GM21360 (cell line): ENCODE data around the gene CTNND1.

Source experiments
- ATAC-seq: cut with Tn5 transposase; IDR thresholded peaks from one replicate; pipeline ENCODE4 v1.9.1; 2021; ENCODE audit warnings: mild to moderate bottlenecking, moderate library complexity; ENCODE audit not compliant: unreplicated experiment

Gene CTNND1

DNA sequence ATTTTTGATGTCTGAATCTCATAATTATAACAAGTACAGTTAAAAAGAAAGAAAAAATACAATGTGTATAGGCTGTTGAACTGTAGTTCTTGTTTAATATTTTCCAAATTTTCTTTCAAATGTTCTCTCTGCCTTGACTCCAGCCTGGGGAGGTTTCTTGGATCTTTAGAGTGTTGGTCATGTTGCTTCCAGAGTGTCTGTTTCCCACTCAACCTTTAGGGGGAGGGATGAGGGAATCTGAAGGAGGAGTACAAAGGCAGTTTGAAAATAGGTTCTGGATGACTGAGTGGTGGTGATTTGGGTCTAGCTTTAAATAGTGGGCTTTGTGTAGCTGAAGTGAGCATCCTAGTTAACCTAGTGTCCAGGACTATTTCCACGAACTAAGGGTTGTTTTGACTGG, 2.0 kb downstream of the CTNND1 start:
- ATAC-seq, result no peak

DNA sequence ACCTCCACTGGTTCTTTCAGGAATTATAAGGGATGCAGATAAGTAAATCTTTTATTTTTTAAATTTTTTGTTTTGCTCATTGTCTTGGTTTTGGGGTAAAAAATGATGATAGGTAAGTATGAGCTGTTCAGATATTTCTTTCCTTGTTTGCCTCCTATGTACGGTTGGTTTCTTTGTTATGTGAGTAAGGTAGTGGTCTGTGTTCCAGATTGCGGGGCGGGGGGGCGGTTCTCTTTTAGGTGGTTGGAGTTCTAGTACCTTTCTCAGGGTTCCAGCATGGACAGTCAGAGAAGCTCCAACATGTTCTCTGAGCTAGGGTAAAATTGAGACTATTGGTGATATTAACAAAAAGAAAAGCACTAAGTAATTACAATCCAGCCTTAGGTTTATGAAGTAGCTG, 2.4 kb downstream of the CTNND1 start:
- ATAC-seq, result no peak

DNA sequence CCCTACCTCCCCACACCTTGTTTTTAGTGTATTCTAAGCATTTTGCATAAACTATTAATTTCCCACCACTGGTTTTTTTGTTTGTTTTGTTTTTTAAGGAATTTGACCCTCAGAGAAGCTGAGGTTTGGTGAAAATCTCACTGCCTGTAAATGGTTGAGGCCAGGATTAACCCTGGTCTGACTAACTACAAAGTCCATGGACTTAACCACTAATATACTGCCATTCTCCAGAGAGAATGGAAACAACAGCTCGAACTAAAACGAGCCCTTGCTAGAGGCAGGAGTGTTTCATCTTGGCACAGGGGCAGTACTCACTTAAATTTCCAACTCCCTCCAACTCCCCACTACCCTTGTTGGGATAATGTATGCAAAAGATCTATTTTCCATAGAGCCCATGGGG, 3.0 kb downstream of the CTNND1 start:
- no peak for ATAC-seq

DNA sequence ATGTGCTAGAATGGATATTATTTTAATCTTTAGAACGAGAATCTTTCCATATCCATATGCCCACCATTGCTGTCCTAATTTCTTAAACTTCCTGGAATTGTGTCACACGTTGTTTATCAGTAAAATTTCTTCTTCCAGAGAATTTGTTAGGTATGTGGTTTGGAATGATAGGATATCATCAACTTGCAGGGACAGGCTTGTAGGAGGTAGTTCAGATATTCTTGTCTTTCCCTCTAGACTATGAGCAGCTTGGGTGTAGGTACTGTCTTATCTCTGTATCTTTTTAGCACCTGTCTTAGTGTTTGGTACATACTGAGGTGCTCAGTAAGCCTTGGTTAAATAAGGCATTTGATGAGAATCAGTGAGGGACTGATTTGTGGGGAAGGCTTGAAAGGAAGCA, 3.4 kb downstream of the CTNND1 start:
- ATAC-seq, result no peak

DNA sequence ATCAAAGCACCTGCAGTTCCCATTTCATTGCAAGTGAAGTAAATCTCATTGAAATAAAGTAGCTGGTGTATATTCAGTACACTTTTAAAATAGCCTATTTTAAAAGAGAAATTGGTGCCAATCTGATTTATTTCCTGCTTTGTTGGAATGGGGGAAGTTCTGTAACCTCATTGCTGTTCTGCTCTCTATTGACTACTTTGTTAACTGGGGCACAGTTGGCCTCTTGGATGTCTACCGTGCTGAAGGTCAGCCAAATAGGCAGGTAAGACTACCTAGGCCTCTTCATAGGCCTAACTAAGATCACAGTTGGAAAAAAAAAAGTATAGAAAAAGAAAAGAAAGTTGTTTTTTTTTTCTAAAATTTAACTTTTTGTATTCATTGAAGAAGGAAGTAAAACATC, 9.2 kb downstream of the CTNND1 start:
- ATAC-seq, result no peak

DNA sequence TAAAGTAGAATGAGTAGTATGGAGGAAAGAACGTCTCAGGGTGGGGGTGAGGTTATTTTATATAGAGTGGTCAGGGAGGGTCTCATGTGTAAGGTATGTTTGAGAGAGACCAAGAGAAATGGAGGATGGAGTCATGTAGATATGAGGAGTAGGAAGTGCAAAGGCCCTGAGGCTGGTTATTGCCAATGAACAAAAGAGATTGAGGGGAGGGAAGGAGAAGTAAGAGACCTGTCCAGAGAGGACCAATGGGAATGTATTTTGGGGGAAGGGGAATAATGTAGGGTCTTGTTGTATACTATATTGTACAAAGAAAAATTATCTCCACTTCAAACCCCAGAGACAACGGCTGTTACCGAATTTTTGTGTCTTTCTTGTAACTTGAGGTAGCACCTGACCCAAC, 9.8 kb downstream of the CTNND1 start:
- ATAC-seq, result no peak

DNA sequence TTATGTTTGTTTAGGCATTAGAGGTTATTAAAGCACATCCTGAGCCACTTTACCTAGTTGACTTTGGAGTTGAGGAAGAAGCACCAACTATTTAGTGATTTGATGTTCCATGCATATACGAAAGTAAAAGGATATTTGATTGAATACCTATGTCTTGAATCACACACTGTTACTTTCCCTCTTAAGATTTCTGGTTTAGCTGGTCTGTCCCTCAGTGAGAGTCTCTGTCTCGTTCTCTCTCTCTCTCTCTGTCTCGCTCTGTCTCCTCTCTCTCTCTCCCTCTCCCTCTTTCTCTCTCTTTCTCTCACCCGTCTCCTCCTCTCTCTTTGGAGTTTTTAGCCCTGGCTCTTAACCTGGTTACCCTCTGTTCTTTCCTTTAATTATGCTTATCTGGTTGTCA, 11.0 kb downstream of the CTNND1 start:
- ATAC-seq, result no peak

DNA sequence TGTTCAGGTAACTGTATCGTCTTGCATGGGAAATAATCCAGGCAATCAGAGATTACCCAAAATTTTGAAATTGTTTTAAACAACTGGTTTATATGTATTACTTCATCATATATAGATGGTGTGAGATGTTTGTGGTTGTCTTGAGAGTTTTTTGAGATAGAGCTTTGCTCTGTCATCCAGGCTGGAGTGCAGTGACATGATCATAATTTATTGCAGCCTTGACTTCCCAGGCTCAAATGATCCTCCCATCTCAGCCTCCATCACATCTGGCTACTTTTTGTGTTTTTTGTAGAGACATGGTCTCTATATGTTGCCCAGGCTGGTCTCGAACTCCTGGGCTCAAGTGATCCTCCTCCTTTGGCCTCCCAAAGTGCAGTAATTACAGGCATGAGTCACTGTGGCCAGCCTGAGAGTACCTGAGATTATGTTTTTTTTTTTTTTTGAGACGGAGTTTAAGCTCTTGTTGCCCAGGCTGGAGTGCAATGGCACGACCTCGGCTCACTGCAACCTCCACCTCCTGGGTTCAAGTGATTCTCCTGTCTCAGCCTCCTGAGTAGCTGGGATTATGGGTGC, 11.5 kb downstream of the CTNND1 start:
- ATAC-seq, result no peak

DNA sequence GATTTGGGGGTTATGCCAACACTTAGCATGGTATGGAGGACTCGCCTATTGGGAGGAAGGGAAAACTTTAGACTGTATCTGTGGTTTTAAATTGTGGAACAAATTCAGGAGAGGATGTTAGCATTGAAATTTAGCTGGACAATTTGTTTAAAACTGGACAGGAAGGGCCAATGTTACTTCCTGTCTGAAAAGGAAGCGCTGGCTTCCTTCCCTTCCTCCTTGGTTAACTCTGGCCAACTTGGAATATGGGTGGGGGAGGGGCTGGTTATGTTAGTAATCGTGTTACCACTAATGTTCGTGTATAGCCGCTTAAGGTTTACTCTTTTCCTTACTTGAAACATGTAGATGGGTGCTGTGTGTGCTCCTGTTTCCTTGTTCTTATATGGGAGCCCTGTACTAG, 13.9 kb downstream of the CTNND1 start:
- no peak for ATAC-seq

DNA sequence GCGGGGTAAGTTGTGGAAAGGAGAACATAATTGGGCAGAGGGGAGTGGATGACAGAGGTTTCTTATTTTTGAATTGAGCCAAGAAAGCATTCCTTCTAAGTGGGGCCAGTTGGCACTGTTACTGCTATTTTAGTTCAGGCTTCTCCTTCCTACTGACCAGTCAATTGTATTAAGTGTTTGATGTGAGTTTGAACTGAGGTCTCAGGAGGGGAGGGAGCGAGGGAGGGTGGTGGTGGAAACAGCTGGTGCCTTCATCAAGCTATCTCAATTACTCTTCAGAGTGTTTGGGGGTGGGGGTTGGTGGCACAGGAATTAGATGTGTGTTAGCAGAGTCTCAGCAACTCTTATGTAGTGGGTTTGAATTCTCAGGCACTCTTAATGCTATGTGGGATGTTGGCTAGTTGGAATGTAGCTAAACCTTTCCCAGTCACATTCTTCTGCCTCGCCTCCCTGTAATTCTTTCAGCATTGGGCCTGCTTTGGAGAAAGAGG, 14.5 kb downstream of the CTNND1 start:
- ATAC-seq, result no peak

DNA sequence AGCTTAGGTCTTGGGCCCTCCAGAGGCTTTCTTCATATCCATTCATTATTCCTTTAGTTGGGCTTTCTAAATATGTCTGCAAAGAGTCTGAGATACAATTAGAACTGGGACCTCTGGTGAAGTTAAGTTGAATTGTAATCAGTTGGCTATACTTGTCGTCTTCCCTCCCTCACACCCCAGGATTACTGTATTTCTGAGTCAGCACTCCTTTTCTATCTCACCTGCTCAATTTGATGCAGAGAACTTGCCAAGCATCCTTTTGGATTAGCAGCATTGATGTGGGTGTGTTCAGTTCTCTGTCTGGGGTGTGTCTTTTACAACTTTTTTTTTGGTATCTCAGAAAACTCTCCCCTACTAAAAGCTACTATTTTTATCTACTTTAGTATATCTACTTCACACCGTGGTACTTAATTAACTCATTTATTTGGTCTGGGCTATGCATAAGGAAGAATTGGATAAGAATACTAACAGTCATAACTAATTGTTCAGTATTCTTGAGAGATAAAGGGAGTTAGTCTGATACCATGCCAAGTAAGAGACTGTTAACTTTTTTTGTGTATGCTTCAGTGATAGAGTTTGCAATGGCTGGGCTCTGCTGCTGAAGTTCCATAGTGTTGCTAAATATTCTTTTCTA, 15.1 kb downstream of the CTNND1 start:
- ATAC-seq, result no peak

DNA sequence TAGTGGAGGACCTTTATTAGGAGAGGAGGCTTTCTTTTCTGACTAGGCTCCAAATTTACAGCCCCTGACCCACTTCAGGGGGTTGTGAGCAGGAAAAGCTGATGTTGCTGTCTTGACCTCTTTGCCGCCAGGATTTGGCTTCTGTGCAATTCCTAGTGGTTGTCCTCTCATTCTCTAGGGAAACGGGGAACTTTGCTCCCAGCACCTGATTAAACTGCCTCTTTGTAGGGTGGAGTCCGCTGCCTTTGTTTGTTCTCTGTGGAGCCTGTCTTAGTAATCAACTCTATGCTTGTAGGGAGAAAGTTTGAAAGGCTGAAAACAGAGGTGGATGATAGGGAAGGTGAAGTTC, 16.3 kb downstream of the CTNND1 start:
- no peak for ATAC-seq

DNA sequence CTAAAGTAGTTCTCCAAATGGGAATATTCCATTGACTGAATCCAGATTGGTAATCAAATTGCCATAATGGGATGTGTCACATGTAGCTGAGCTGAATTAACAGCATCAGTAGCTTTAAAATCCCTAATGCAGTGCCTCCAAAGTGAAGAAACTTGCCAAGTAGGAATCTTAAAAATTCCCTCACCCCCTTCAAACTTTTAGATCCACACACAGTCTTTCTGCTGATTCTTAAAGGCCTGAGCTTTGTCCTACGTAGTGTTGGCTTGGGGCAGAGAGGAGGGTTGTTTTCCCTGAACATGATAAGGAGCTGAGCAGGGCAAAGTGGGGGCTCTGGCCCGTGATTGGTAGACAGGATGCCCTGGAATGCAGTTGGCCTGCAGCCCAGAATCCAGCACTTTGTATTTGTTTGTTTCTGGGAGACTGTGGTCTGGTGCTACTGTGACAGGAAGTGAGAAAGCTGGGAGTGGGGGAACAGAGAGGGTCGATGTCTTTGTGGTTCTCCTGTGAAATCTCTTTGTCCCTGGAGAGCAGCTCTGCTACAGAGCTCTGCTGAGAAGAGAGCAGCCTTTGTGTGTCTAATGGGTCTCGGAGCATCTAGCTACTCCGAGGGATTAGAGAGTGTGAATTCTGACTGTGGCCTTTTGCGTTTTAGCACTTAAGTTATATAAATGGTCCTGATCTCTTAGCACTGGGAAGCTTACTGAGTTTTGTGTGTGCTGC, 16.9 kb downstream of the CTNND1 start:
- no peak for ATAC-seq

DNA sequence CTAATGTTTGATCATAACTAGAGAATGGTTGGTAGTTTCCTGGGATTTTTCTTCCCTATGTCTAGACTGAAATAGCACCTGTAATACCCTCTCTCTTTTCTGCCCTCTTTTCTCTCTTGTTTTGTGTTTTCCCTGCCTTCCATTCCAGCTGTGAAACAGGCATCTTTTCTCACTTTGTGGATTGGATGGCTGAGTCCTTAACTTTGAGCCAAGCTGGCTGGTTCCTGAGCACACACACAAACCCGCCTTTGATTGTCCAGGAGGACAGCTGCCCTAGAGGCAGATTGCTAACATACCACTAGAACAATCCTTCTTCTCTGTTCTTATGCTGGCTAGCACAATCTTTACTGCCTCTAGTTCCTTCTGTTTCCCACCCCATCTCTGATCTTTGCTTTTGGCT, 17.7 kb downstream of the CTNND1 start:
- no peak for ATAC-seq

DNA sequence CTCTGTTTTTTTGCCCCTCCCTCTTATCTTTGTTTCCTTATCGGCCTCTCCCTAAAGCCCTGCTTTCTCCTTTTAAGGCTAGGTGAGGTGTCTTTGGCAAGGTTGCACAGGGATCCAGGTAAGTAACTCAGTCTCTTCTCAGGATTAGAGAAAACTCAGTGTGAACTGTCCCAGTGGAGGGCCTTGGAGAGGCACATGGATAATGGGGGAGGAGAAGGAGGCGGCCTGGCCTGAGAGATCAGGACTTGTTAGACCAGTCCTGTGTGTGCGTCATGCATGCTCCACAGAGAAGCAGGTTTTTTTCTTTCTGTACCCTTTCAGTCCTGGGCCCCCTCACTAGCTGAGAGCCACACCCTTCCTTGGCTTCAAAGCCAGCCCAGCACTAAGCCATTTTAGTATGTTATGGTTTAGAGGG, 19.9 kb downstream of the CTNND1 start:
- no peak for ATAC-seq

DNA sequence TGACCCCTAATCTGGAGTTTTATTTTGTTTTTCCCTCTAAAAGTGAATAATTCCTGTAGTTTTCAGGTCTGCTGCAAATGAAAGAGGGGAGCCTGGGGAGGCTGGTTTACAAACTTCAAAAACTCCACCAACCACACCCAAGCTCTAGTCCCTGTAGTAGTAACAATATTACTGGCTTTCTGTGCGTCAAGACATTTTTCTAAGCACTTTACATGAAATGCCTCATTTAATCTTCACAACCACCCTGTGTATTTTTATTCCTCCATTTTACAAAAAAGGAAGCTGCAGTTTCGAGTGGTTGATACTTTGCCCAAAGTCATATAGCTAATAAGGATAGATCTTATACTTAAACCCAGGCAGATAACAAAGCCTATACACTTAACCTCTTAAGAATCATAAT, 23.5 kb downstream of the CTNND1 start:
- ATAC-seq, result no peak

DNA sequence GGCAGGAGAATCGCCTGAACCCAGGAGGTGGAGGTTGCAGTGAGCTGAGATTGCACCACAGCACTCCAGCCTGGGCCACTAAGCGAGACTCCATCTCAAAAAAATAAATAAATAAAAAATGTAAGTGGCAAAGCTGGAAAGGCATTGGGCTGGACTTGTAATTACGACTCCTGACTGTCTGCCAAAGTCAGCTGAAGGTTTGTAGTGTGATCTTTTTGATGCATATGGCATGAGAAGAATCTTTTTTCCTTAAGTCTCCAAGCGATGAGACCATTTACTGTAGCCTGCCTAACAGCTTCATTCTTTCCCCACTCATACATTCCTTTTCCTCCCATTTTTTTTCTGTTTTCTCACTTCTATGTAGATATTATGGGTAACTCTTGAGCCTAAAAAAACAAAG, 24.8 kb downstream of the CTNND1 start:
- no peak for ATAC-seq

DNA sequence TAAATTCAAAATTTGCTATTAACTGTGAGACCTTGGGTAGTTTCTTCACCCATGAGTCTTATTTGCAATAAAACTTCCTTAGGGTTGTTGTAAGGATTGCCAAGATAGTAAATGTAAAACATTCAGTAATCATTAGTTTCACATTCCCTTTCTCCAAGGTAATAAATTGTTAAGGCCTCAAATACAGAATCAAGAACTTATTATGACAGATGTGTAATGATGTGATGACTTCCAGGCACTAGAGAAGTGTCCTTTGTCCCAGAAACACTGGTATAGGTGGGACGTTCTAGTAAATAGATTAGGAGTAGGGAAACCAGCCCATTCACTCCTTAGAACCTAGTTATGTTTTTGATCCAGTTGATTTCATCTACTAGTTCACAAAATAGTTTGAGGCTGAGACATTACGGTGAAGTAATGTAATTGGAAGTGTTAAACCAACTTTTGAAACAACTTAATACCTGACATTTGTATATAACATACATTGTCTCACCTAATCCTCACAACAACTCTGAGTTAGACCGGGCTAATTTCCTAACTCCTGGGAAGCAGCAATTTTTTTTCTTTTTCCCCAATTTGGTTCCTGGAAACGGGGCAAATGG, 25.5 kb downstream of the CTNND1 start:
- ATAC-seq, result no peak

DNA sequence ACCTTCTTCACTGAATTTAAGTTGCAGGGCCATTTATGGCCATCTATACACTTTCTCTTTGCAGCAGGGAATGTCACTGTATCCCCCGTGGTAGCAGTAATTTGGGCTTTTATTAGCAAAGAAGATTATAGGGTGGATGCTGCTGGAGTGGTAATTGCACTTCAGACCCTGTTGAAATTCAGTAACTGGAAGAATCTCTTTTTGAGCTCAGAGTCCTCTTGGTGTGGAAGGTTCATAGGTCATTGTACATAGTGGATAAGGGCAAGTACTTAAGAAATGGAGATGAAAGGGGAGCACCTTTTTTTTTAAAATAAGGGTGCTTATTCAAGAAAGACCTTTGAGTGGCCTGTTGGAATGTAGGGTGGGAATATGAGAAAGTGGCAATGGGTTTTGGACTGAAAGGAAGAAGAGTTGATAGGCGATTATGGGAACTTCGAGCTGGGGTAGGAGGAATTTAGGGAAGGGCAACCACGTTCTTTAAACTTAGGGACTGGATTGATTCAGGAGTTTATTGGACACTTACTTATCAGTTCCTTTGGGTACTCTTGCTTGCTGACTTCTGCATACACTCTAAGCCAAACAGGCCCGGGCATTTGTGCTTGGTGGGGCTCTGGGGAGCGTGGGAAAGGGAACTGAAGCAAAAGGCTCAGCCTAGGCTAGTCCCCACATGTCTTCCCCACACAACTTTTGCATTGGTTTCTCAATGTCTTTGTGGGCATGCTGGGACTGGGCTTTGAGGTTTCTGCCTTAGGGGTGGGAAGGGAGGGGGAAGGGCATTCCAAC, 26.5 kb downstream of the CTNND1 start:
- no peak for ATAC-seq

DNA sequence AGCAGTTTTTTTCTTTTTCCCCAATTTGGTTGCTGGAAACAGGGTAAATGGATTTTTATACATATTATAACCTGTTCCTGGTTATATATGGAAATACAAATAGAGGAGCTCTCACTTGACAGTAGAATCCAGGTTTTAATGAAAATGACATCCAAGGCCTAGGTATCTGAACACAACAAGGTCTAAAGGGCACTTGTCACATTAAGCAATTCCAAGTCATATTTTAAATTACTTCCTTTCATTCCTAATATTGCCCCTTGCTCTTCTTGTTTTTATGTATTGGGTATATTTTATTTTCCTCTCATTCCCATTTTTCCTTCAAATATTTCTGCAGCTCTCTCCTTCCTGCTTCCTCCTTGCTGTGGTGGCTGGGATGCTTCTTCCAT, 27.1 kb downstream of the CTNND1 start:
- no peak for ATAC-seq

DNA sequence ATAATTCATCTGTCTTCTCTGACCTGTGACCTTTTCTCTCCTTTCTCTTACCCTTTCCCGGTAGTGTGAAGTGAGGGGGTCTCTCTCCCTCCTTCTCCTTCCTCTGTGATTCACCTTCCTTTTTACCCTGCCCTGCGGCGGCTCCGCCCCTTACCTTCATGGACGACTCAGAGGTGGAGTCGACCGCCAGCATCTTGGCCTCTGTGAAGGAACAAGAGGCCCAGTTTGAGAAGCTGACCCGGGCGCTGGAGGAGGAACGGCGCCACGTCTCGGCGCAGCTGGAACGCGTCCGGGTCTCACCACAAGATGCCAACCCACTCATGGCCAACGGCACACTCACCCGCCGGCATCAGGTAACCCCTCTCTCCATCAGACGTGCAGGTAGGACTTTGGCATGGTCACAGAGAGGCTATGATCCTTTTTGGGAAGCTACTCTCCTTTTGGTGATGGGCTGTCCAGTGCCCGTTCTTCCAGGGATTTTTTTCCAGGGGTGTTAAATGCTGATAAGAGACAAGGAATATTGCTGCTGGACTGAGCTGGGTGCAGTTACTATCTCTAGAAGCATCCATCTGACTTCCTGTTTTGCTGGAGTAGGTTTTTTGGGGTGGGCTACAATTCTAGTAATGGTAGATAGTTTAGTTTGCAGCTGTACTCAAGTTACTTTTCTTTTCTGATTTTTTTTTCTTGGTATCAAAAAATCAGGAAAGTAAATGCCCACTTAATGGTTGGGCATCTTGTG, 29.9 kb downstream of the CTNND1 start:
- no peak for ATAC-seq
